ENCODE results near the gene EXOC6B. TPM values are rescaled to one million over a fixed set of nuclear protein-coding genes. Genes with fewer than 3 reads are reported as not detected.

The EXOC6B gene
- total RNA-seq, 2 experiments from 2014 or later, result 6.8 to 7.6 TPM

GRCh38 chr2:72146347-72147302 lies 679.2 kb downstream of the EXOC6B start:
- peaks cover 37% of the 10 kb centered on the region for H3K4me1 Mint-ChIP-seq
- H3K27me3 Mint-ChIP-seq, result peaks cover 85% of the 10 kb centered on the region
- H3K36me3 Mint-ChIP-seq, result peaks cover 3% of the 10 kb centered on the region
- H3K9me3 Mint-ChIP-seq, result peaks cover 3% of the 10 kb centered on the region
- H3K27ac Mint-ChIP-seq, result peak overlapping the region; percentile 27
- no peak overlapping the region for H3K4me3 Mint-ChIP-seq
- no peak for DNase-seq

DNA sequence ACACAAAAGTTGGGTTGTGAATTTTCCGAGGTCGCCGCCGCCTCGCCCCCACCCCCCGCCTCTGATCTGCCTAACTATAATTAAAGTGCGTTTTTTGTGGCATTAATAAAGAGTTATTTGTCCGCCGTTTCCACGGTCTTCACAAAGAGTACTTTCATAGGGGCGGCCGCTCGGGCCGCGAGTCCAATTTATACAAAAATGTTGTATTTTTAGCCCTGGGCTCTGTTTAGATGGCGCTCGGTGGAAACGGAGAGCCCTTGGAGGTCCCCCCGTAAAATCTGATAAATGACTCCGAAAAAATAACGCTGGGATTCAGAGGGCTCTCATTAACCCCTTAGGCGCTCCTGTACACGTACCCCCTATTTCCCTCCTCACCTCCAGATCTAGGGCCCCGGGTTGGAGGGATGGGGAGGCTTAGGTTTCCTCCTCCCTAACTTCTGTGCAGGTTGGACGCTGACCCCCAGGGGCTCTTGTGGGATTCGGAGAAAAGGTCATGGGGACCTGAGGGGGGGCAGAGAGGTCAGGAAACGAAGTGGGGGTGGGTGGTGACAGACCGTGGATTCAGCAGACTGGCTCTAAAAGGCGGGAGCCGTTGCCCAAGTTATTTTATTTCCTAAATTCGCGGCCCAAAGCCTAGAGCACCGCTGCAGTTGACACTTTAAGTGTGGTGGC lies 680.0 kb downstream of the EXOC6B start:
- H3K4me1 Mint-ChIP-seq, result peaks cover 37% of the 10 kb centered on the region
- H3K27me3 Mint-ChIP-seq, result peaks cover 79% of the 10 kb centered on the region
- H3K36me3 Mint-ChIP-seq, result peaks cover 3% of the 10 kb centered on the region
- peak overlapping the region; percentile 68 for H3K4me3 Mint-ChIP-seq
- H3K9me3 Mint-ChIP-seq, result peaks cover 3% of the 10 kb centered on the region
- DNase-seq, result no peak
- no peak overlapping the region for H3K27ac Mint-ChIP-seq

- Mint-ChIP-seq H3K9me3 (peaks cover 3% of the 10 kb centered on the region), H3K36me3 (peaks cover 3% of the 10 kb centered on the region), H3K27ac (no peak overlapping the region), H3K27me3 (peaks cover 74% of the 10 kb centered on the region), H3K4me3 (peak overlapping the region; percentile 68), H3K4me1 (peaks cover 37% of the 10 kb centered on the region)
- DNase-seq, result no peak
Observed at GRCh38 chr2:72145289-72145657, 680.6 kb downstream of the EXOC6B start.

DNA sequence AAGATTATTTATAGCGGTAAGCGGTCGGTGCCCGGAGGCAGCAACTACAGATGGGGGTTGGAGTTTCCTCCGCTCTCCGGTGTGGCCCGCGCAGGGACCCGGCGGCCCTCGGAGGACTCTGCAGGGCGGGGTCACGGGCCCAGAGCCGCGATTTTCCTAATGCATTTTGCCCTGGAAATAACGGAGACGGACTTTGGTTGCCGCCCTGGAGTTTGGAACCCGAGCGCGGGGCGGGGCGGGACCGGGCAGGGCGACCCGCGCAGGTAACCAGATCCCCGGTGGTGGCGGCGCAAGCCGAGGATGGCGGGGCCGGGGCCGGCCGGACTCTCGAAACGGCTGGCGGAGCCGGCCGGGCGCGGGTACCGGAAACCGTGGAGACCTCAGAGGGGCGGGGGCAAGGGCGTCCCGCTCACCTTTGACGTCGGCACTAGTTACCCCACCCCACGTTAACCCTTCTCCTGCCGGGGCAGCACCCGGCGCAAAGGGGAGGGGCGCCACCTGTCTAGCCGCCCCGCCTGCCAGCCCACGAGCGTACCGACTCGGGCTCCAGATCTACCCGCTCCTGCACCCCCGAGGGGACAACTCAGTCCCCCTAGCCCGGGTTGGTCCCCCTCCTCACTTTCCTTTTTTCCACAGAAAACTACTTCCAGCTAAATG lies 681.1 kb downstream of the EXOC6B start:
- no peak for DNase-seq
- no peak overlapping the region for H3K27ac Mint-ChIP-seq
- H3K4me3 Mint-ChIP-seq, result peak overlapping the region; percentile 55
- H3K27me3 Mint-ChIP-seq, result peaks cover 69% of the 10 kb centered on the region
- peaks cover 32% of the 10 kb centered on the region for H3K4me1 Mint-ChIP-seq
- H3K36me3 Mint-ChIP-seq, result peaks cover 3% of the 10 kb centered on the region
- H3K9me3 Mint-ChIP-seq, result peaks cover 3% of the 10 kb centered on the region

GRCh38 chr2:72144274-72144631 lies 681.6 kb downstream of the EXOC6B start:
- H3K4me1 Mint-ChIP-seq, result peaks cover 27% of the 10 kb centered on the region
- H3K9me3 Mint-ChIP-seq, result peaks cover 3% of the 10 kb centered on the region
- no peak overlapping the region for H3K4me3 Mint-ChIP-seq
- H3K27me3 Mint-ChIP-seq, result peaks cover 64% of the 10 kb centered on the region
- peaks cover 3% of the 10 kb centered on the region for H3K36me3 Mint-ChIP-seq
- H3K27ac Mint-ChIP-seq, result no peak overlapping the region
- DNase-seq, result no peak

DNA sequence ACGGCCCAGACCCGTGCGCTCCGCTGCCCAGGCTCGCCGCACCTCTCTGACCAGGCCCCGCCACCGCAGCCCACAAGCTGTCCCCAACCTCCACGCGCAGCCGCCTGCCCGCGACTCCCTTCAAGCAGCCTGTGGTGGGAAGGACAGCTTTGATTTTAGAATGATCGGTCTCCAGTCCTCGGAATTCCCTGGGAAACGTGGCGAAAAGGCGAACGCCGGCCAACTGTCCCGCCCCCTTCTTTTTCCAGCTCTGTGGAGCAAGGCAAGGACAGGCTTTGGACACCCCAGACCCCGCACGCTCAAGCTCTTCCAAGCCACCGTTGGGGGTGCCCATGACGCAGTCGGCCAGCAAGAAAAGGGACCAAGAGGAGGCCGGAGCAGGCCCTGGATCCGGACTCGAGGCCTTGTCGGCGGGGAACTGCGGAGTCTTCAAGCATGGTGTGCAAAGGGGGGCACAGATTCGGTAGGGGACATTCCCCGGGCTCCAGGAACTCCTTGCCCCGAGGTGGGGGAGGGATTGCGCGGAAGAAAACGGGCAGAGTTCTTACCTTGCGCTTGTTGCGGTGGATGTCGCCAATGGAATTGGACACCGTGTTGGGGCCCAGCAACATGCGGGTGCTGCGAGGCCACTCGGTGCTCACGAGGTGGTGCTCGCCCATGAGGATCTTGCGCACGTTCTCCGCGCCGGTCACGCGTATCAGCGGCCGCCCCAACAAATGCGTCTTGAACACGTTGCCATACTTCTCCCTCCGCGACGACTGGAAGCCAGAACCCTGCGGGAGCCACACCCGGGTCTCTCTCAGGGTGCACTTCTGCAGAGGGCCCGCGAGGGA lies 682.2 kb downstream of the EXOC6B start:
- Mint-ChIP-seq H3K36me3 (peaks cover 3% of the 10 kb centered on the region), H3K4me3 (no peak overlapping the region), H3K9me3 (peaks cover 3% of the 10 kb centered on the region), H3K27ac (no peak overlapping the region), H3K4me1 (peaks cover 23% of the 10 kb centered on the region), H3K27me3 (peaks cover 58% of the 10 kb centered on the region)
- DNase-seq, result no peak

- peaks cover 51% of the 10 kb centered on the region for H3K27me3 Mint-ChIP-seq
- H3K36me3 Mint-ChIP-seq, result peaks cover 3% of the 10 kb centered on the region
- peak overlapping the region; percentile 29 for H3K4me3 Mint-ChIP-seq
- H3K27ac Mint-ChIP-seq, result no peak overlapping the region
- no peak for DNase-seq
- H3K4me1 Mint-ChIP-seq, result peaks cover 19% of the 10 kb centered on the region
- H3K9me3 Mint-ChIP-seq, result peaks cover 3% of the 10 kb centered on the region
Observed at GRCh38 chr2:72142570-72143440, 683.0 kb downstream of the EXOC6B start.

- no peak for DNase-seq
- H3K9me3 Mint-ChIP-seq, result peaks cover 3% of the 10 kb centered on the region
- H3K36me3 Mint-ChIP-seq, result peaks cover 3% of the 10 kb centered on the region
- H3K27ac Mint-ChIP-seq, result no peak overlapping the region
- peaks cover 19% of the 10 kb centered on the region for H3K4me1 Mint-ChIP-seq
- H3K27me3 Mint-ChIP-seq, result peaks cover 49% of the 10 kb centered on the region
- H3K4me3 Mint-ChIP-seq, result peak overlapping the region; percentile 29
Observed at GRCh38 chr2:72141881-72142451, 683.9 kb downstream of the EXOC6B start.

DNA sequence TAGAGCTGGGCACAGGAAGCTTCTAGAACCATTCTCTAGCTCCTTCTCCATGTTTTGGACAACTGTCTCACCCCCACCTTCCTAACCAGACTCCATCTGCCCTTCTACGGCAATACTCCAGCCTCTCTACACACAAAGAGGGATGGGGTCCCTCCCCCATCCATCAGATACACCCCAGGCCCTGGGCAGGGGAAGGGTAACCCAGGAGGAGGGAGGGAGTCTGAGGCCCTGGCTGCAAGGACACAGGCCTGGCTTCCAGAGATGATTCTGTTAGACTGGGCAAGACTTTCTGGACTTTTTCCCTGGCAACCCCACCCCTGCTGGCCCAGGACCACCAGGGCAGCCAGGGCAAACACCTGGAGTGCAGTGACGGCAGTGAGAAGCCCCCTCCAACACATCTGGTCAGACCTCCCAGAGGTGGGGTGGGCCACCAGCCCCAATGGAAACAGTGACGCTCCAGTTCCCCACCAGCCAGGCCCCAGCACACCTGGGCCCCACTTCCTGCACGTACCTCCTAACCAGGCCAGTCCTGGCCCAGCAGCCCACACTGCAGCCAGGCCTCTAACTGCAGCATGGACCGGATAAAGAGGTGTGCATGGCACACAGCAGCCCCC lies 684.7 kb downstream of the EXOC6B start:
- DNase-seq, result no peak
- Mint-ChIP-seq H3K27me3 (peaks cover 41% of the 10 kb centered on the region), H3K27ac (no peak overlapping the region), H3K4me1 (peaks cover 12% of the 10 kb centered on the region), H3K36me3 (no peaks in the 10 kb centered on the region), H3K9me3 (no peaks in the 10 kb centered on the region), H3K4me3 (no peak overlapping the region)

- peaks cover 35% of the 10 kb centered on the region for H3K27me3 Mint-ChIP-seq
- H3K4me1 Mint-ChIP-seq, result peaks cover 8% of the 10 kb centered on the region
- H3K4me3 Mint-ChIP-seq, result no peak overlapping the region
- DNase-seq, result no peak
- H3K9me3 Mint-ChIP-seq, result no peaks in the 10 kb centered on the region
- H3K27ac Mint-ChIP-seq, result no peak overlapping the region
- H3K36me3 Mint-ChIP-seq, result no peaks in the 10 kb centered on the region
Observed at GRCh38 chr2:72140621-72140960, 685.2 kb downstream of the EXOC6B start.

DNA sequence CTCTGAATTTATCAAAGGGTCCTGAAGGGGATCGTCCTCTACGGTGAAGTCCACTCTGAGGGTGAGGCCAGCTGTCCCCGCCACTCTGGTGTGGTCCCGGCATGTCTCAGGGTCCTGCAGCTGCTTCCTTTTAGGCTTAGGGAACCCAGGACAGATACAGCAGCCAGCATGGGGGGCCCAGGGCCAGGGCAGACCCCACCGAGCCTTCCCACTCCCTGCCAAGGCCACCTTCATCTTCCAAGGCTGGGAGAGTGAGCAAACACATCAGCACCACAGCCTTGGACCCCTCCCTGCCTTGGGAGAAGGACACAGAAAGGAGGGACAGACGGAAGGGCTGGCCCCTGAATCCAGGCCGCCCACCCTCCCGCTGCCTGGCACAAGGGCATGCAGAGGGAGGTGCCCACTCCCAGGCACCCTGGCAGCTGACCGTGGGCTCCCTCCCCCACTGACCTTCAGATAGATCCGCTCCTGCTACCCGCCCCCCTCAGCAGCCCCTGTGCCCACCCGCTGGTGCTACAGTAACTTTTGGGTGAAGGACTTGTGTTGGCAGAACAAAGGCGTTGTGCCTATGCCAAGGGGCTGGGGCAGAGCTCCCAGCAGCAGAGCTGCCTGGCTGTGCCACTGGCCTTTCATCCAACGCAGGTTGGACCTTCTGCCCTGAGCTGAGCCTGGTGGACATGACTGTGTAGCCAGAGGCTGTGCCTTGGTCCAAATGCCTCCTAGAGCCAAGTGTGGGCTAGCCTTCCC lies 685.8 kb downstream of the EXOC6B start:
- DNase-seq, result no peak
- Mint-ChIP-seq H3K27me3 (peaks cover 30% of the 10 kb centered on the region), H3K9me3 (no peaks in the 10 kb centered on the region), H3K4me3 (no peak overlapping the region), H3K4me1 (peaks cover 7% of the 10 kb centered on the region), H3K27ac (no peak overlapping the region), H3K36me3 (no peaks in the 10 kb centered on the region)

DNA sequence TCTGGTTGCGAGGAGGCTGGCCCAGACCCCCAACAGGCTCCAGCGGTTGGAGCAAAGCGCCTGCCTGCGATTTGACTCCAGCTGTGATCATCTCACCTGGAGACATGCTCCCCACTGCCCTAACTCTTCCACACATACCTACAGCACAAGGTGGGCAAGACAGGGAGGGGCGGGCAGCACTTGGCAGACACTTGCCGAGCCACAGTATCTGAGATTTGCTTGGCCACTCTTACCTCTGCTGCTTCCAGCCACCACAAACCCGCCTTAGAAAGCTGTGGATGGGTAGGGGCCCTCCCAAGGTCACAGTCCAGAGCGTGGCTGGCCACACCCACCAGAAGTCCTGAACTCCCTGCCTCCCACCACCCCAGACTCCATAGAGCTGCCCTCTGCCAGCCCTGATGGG lies 686.4 kb downstream of the EXOC6B start:
- Mint-ChIP-seq H3K27ac (no peak overlapping the region), H3K36me3 (no peaks in the 10 kb centered on the region), H3K4me3 (no peak overlapping the region), H3K9me3 (no peaks in the 10 kb centered on the region), H3K27me3 (peaks cover 28% of the 10 kb centered on the region), H3K4me1 (peaks cover 7% of the 10 kb centered on the region)
- no peak for DNase-seq

- peaks cover 7% of the 10 kb centered on the region for H3K4me1 Mint-ChIP-seq
- no peaks in the 10 kb centered on the region for H3K36me3 Mint-ChIP-seq
- no peak overlapping the region for H3K27ac Mint-ChIP-seq
- H3K4me3 Mint-ChIP-seq, result no peak overlapping the region
- H3K9me3 Mint-ChIP-seq, result no peaks in the 10 kb centered on the region
- H3K27me3 Mint-ChIP-seq, result peaks cover 25% of the 10 kb centered on the region
- DNase-seq, result no peak
Observed at GRCh38 chr2:72138921-72139381, 686.9 kb downstream of the EXOC6B start.

Data from activated naive CD8-positive, alpha-beta T cell treated with anti-CD3 and anti-CD28 coated beads for 36 hours (primary cell).